ENCODE results near the gene TCERG1L.

Gene TCERG1L

GRCh38 chr10:131094527-131095312 is 216.8 kb downstream of the TCERG1L start:
- DNase-seq = no peak

DNA sequence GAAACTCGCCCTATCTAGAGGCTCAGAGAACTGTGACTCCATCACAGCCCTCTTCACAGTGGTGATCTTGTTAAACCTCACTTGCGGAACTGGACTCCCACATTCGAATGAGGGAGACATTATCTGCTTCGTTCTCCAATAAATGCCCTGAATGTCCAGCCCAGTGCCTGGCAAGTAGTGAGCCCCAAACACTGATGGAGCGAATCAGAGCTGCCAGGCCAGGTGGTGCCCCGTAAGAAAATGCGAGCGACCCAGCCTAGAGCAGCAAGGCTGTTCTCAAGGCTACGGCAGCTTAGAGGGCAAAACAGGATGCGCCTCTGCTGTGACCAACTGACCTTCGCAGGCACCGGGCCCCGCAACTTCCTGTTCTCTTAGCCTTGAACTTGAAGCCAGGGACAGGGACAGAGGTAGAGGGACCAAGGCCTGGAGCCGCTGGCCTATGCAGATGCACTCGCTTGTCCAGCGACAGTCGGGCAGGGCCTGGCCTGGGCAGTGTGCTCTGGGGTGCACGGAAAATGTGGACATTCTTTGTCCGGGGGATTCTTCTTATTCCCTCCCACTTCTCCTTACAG is 217.6 kb downstream of the TCERG1L start:
- DNase-seq = no peak

DNA sequence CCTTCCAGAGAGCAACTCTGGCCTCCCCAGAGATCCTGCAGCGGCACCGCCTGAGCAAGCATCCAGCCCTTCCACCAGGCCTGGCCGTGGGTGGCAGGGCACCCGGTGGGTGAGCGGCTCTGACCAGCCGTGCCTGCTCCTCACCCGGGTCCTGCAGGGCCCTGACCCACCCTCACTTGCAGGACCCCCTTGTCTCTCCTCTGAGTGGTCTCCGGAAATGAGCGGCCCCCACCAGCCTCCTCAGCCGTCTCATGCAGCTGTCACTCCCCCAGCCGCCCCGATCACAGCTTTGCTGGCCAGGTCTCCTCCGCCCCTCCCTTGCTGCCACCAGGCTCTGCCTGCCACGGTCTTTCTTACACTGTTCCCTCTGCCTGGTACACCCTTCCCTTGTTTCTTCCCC is 218.2 kb downstream of the TCERG1L start:
- no peak for DNase-seq

DNA sequence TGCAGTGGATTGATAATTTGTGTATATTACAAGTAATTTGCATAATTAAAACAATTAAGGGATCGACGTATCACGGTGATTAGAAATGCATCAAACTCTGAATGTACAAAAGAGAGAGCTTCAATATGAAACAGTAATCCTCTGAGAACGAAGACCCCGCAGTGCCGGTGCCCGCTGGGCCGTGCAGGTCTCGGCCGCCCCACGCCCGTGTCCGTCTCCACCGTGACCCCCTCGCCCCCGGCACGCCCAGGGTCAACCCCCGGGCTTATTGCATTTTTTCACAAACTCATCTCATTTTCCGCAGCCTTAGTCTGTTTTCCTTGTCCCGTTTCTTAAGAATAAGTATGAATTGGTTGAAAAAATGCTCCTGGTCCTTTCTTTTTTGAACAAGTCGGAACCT is 218.6 kb downstream of the TCERG1L start:
- no peak for DNase-seq

GRCh38 chr10:131092386-131092785 is 219.1 kb downstream of the TCERG1L start:
- no peak for DNase-seq

DNA sequence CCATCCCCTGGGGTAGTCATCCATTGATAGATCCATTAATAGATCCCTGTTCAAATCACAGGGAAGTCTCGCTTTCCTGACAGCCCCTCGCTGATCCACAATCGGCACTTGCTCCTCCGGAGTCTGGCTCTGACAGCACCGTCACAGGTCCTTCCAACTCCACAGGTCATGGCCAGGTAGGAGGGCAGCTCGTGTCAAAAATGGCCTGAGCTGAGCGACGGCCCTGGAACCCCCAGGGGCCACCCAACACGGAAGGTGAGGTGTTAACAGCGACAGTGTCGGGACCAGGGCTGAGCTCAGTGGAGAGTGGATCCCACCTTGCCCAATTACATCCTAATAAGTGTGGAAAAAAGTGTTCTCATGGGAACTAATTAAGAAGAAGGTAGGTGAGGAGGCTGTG is 219.8 kb downstream of the TCERG1L start:
- DNase-seq = no peak

DNA sequence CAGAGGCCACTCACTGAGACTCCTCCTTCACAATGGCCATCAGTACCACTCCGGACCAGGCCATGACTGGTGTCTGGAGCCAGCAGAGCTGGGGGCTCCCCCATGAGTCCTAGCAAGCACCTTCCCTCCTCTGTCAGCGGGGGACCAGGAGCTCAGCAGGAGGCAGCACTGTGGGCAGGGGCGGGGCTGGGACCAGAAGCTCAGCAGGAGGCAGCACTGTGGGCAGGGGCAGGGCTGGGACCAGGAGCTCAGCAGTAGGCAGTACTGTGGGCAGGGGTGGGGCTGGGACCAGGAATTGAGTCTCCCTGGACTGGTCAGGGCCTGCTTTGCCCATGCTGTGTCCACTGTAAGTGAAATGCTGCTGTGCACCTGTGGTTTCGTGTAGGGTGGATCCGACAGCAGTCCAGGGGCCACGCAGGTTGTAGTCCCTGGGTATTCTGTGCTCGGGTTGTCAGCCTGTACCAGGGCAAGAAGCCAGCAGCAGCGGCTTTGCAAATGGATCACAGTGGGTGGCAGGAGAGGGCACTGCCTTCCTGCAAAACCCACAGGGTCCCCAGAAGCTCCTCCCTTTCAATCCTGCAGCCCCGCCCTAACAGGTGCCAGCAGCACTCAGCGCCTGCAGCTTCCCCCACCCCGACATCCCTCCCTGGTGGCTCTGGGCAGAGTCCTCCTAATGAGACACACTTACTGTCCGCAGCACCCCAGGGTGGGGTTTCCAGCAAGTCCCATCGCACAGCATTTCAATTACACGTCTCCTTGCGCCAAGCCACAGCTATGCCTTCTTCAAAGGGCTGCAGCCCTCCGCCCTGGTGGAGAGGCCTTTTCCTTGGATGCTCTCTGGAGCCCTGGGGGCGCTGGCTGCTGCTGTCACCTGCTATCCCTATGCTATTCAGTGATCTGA is 220.5 kb downstream of the TCERG1L start:
- DNase-seq = no peak

DNA sequence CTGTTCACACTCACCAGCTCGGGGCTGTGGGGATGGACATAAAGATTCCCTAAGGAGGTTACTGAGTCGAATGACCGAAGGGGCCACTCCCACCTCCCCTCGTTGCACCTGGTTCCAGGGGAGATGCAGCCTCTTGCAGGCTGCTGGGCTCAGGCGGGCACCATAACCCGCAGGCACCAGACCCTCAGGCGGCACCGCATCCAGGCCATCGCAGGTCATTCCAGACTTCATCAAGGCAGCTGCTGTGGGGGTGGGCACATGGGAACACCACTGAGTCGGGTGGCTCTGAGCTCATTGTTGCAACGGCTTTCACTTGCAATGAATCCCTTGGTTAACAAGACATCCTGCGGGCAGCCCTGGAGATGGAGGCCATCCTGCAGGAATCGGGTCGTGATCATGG is 221.7 kb downstream of the TCERG1L start:
- no peak for DNase-seq

DNA sequence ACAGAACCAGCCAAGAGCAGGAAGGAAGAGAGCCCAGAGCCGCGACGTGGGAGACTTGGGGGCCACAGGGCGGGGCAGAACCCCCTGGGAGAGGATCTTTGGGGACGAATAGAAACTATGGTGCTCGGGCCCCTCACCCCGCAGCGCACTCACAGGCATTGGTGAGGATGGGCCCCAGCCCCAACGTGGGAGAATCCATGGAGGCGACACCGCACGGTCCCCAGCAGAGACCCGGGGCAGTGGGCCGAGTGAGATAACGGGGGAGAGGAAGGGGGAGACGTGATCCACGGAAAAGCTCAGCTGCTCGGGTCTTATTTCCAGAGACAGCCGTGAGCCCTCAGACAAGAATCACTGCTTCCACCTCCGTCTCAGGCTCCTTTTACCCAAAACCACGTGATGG is 222.4 kb downstream of the TCERG1L start:
- no peak for DNase-seq

GRCh38 chr10:131088619-131089018 is 222.9 kb downstream of the TCERG1L start:
- no peak for DNase-seq

GRCh38 chr10:131087464-131088215 is 223.9 kb downstream of the TCERG1L start:
- DNase-seq = no peak

GRCh38 chr10:131086511-131086910 is 225.0 kb downstream of the TCERG1L start:
- DNase-seq = no peak

DNA sequence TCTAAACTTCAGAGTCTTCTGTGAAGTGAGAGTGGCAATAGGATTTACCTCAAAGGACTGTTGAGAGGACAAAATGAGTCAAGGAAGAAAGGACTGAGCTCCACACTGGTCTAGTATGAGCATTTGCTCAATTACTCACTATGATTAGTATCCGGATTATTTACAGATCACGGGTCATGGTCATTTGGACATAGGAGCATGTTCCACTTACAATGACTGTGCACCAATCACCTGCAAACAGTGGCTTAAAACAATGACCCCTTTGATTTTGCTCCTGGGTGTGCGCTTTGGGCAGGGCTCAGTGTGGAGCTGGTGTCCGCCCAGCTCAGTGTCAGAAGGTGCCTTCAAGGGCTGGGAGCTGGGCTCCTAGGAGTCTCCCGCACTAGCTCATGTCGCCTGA is 225.4 kb downstream of the TCERG1L start:
- DNase-seq = no peak

- no peak for DNase-seq
Observed at GRCh38 chr10:131085091-131085860, 226.2 kb downstream of the TCERG1L start.

- no peak for DNase-seq
Observed at GRCh38 chr10:131084791-131085090, 226.8 kb downstream of the TCERG1L start.

DNA sequence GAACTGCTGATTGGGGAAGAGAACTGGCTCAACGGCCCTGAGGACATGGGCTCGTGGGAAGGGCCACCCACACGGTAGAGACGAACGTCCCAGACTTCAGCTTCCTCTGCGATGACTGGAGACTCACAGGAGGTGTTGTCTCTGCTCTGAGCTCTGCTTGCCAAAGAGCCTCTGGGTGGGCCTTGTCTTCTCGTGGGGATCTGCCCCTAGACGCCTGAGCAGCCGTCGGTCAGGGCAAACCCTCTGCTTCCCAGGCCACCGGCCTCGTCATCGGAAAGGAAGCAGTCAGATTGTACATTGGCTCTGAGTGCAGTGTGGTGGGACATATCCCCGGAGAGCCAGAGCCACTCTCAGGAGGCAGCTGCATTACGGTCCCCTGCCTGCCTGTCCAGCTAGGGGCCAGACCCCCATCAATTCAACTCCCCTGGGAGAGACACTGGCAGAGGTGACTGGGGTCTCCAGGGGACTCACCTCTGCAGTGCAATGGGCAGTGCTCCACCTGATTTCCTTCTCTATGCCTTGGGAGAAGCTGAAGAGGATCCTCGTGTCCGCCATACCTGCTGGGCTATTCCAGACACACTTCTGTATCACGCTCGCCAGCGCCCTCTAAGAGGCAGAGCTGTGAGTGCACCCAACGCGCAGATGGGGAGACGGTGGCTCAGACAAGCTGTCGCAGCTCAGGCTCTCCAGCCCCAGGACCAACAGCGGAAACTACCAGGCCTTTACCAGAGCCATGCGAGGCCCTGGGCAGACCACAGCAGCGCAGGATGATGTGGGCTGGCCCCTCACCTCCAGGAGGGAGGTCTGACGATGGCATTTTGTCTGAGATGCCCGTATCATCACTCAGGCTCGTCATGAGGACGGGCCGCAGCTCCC is 227.4 kb downstream of the TCERG1L start:
- no peak for DNase-seq

DNA sequence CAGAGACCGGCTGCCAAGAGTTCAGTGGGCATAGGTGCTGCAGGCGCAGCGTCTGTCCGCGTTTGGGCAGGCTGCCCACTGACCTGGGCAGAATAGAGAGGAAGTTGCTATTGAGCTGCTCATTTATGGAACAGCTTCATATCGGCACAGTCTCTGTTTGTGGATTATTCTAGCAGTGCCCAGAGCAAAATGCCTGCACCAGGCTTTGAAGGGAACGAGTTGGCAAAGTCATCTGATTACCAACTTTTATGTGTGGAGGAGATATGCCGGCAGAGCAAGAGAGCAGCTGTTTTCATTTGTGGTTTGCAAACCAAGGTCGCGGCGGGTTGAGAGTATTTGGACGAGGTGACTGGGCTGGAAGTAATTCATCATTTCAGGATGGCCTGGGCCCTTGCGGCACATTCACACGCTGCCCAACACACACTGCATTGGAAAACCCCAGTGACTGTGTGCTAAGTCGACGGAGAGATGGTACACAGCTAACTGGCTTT is 228.5 kb downstream of the TCERG1L start:
- DNase-seq = no peak

GRCh38 chr10:131082201-131082850 is 229.2 kb downstream of the TCERG1L start:
- no peak for DNase-seq

- no peak for DNase-seq
Observed at GRCh38 chr10:131081786-131082185, 229.7 kb downstream of the TCERG1L start.

DNA sequence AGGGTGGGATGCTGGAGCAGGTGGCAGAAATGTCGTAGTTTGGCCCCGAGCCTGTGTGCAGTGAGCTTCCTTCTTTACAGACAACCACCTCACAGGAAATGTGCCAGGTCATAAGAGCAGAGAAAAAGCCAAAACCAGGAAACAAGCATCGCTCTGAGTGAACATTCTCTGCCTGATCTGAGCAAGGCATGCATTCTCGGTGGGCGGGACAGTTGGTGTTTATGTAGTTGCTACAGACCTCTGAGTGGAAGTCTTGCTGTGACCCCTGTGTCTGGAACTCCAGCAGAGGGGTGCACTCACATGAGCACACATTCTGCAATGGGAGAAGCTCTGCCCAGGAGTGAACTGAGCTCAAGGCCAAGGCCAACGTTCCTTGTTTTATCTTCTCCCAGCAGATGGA is 230.1 kb downstream of the TCERG1L start:
- no peak for DNase-seq

GRCh38 chr10:131080571-131080970 is 230.9 kb downstream of the TCERG1L start:
- DNase-seq = no peak
